LNCAP (cell line): ENCODE measurements around the gene FGF14.

Source experiments
- CTCF ChIP-seq: fragments of 450-650 bp; IDR thresholded peaks from 2 replicates; pipeline ENCODE4 v1.5.1; 2017; ENCODE audit warnings: mild to moderate bottlenecking

Gene FGF14

GRCh38 chr13:102401265-102401664 lies 583 bp downstream of the FGF14 start:
- TF ChIP-seq CTCF, result no peak

GRCh38 chr13:102400675-102401145 lies 1.1 kb downstream of the FGF14 start:
- TF ChIP-seq CTCF, result no peak

GRCh38 chr13:102399791-102400674 lies 1.8 kb downstream of the FGF14 start:
- no peak for TF ChIP-seq CTCF

GRCh38 chr13:102395939-102396338 lies 5.9 kb downstream of the FGF14 start:
- no peak for TF ChIP-seq CTCF

- no peak for TF ChIP-seq CTCF
Measured at GRCh38 chr13:102395174-102395573, 6.7 kb downstream of the FGF14 start.

GRCh38 chr13:102394158-102395053 lies 7.4 kb downstream of the FGF14 start:
- TF ChIP-seq CTCF, result no peak

GRCh38 chr13:102392481-102393209 lies 9.2 kb downstream of the FGF14 start:
- no peak for TF ChIP-seq CTCF
